Loucy (cell line): ENCODE results near the gene FZD8.
"Not testable (repeated sequence)": the region's sequence is repeated elsewhere in the genome, so short reads cannot be mapped to it uniquely, and the experiment has no call there.

ENCODE experiments used
- EZH2phosphoT487 ChIP-seq: fragments of 200-600 bp; IDR thresholded peaks from 2 replicates; pipeline ENCODE4 v1.6.1; 2018; ENCODE audit warnings: antibody characterized with exemption, mild to moderate bottlenecking, moderate library complexity, borderline replicate concordance
- TF ChIP-seq, protein P1 (sequence below): fragments of 200-600 bp; sonication (generic); conservative IDR thresholded peaks from 2 replicates; pipeline ENCODE4 v1.5.1; 2014; ENCODE audit warnings: mild to moderate bottlenecking, antibody characterized with exemption, low read length

DNA sequence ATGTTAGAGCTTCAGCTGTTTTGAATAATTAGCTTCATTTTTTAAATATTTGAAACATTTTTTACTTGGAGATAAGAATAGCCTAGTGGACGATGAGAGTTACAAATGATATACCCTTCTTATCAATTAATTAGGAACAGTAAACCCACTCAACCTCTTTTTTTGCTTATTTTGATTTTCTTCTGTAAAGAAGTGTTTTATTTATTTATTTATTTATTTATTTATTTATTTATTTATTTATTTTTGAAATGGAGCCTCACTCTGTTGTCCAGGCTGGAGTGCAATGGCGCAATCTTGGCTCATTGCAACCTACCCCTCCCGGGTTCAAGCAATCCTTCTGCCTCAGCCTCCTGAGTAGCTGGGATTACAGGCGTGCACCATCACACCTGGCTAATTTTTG, 43.8 kb upstream of the FZD8 start:
- TF ChIP-seq, protein P1, sequence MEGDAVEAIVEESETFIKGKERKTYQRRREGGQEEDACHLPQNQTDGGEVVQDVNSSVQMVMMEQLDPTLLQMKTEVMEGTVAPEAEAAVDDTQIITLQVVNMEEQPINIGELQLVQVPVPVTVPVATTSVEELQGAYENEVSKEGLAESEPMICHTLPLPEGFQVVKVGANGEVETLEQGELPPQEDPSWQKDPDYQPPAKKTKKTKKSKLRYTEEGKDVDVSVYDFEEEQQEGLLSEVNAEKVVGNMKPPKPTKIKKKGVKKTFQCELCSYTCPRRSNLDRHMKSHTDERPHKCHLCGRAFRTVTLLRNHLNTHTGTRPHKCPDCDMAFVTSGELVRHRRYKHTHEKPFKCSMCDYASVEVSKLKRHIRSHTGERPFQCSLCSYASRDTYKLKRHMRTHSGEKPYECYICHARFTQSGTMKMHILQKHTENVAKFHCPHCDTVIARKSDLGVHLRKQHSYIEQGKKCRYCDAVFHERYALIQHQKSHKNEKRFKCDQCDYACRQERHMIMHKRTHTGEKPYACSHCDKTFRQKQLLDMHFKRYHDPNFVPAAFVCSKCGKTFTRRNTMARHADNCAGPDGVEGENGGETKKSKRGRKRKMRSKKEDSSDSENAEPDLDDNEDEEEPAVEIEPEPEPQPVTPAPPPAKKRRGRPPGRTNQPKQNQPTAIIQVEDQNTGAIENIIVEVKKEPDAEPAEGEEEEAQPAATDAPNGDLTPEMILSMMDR = not testable (repeated sequence)
- not testable (repeated sequence) for TF ChIP-seq EZH2phosphoT487
